Hepatocyte (in vitro differentiated cells): Measurements from ENCODE around the gene MAPK11.

Experiments used
- CTCF ChIP-seq: fragments of 200-600 bp; sonication (generic); IDR thresholded peaks from 2 replicates; pipeline ENCODE4 v1.5.1; 2016; ENCODE audit warnings: antibody characterized with exemption, mild to moderate bottlenecking; ENCODE audit not compliant: poor library complexity
- EZH2 ChIP-seq: fragments of 200-600 bp; sonication (generic); IDR thresholded peaks from 2 replicates; pipeline ENCODE4 v1.6.1; 2016; ENCODE audit warnings: antibody characterized with exemption, mild to moderate bottlenecking, borderline replicate concordance
- EZH2phosphoT487 ChIP-seq: fragments of 200-600 bp; sonication (generic); IDR thresholded peaks from one replicate; pipeline ENCODE4 v1.6.1; 2018; ENCODE audit warnings: antibody characterized with exemption, mild to moderate bottlenecking, low read depth, moderate library complexity; ENCODE audit not compliant: unreplicated experiment, severe bottlenecking

- TF ChIP-seq CTCF: no peak
- TF ChIP-seq EZH2: no peak
- no peak for TF ChIP-seq EZH2phosphoT487
Measured at GRCh38 chr22:50246242-50247175, 23.7 kb downstream of the MAPK11 start.
